Upper lobe of right lung (tissue), 1 donor: ENCODE data around the gene KRT27. TPM values are rescaled to one million over a fixed set of nuclear protein-coding genes. Genes with fewer than 3 reads are reported as not detected.

Experiments used
- ATAC-seq: fragments of 200-7000 bp; cut with Tn5 transposase; one replicate; pipeline ENCODE4 v1.9.1; 2020; ENCODE audit warnings: mild to moderate bottlenecking, moderate library complexity
- DNase-seq: peaks from one replicate; pipeline ENCODE4 v3.0.0-alpha.2; 2020
- H3K27ac ChIP-seq: fragments of 200-600 bp; one replicate; pipeline ENCODE4 v1.8.0; 2022
- H3K27me3 ChIP-seq: fragments of 200-600 bp; one replicate; pipeline ENCODE4 v1.8.0; 2022; ENCODE audit warnings: mild to moderate bottlenecking
- H3K36me3 ChIP-seq: fragments of 200-600 bp; one replicate; pipeline ENCODE4 v1.8.0; 2022
- H3K4me1 ChIP-seq: fragments of 200-600 bp; one replicate; pipeline ENCODE4 v1.8.0; 2022
- H3K4me3 ChIP-seq: fragments of 200-600 bp; one replicate; pipeline ENCODE4 v1.8.0; 2022; ENCODE audit warnings: mild to moderate bottlenecking
- H3K9me3 ChIP-seq: fragments of 200-600 bp; one replicate; pipeline ENCODE4 v1.8.0; 2022
- intact Hi-C: fragments of 100-400 bp; cut with DNase I; formaldehyde crosslinking; loops from one replicate; pipeline ENCODE4 v1.11.0; 2022
- total RNA-seq: library from RNA; stranded (reverse); fragmentation: NEBNext Ultra II Directional; extraction: Animal tissue kit (Norgen Biotek cat#: 25700); gene quantifications from one replicate; pipeline ENCODE4 v1.2.1, GENCODE V29; 2021
- TF ChIP-seq, protein P1 (sequence below): fragments of 200-600 bp; IDR thresholded peaks from one replicate; pipeline ENCODE4 v1.8.0; 2022; ENCODE audit warnings: antibody characterized with exemption
- donor health status: DM: no; HTN: yes; CAD: no; lungs with severe emphysema.

Gene KRT27
- total RNA-seq, 1 donor from 2014 or later, result 0.55 TPM

DNA sequence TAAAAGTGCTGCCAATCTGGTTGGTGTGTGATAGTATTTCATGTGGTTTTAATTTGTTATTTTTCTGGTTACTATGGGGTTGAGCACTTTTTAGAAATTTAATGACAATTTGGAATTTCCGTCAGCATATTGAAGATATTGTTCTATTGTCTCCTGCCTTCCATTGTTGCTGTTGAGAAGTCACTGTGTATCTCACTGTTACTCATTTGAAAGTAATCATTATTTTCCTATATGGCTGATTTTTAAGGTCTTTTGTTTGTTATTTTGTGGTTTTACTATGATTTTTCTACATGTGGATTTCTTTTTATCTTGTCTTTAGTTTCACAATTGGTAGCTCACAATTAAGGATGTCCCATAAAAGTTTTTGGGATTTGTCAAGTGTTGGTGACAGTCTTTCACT is 18.6 kb downstream of the KRT27 start:
- no peak for DNase-seq
- H3K27me3 ChIP-seq, result no peaks in the 10 kb centered on the region
- intact Hi-C loops, result no loop called here
- H3K4me1 ChIP-seq, result no peaks in the 10 kb centered on the region
- H3K9me3 ChIP-seq, result peaks cover 18% of the 10 kb centered on the region
- ATAC-seq, result no peak
- no peaks in the 10 kb centered on the region for H3K36me3 ChIP-seq
- no peak overlapping the region for H3K4me3 ChIP-seq
- TF ChIP-seq, protein P1, sequence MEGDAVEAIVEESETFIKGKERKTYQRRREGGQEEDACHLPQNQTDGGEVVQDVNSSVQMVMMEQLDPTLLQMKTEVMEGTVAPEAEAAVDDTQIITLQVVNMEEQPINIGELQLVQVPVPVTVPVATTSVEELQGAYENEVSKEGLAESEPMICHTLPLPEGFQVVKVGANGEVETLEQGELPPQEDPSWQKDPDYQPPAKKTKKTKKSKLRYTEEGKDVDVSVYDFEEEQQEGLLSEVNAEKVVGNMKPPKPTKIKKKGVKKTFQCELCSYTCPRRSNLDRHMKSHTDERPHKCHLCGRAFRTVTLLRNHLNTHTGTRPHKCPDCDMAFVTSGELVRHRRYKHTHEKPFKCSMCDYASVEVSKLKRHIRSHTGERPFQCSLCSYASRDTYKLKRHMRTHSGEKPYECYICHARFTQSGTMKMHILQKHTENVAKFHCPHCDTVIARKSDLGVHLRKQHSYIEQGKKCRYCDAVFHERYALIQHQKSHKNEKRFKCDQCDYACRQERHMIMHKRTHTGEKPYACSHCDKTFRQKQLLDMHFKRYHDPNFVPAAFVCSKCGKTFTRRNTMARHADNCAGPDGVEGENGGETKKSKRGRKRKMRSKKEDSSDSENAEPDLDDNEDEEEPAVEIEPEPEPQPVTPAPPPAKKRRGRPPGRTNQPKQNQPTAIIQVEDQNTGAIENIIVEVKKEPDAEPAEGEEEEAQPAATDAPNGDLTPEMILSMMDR, result no peak
- H3K27ac ChIP-seq, result no peak overlapping the region

- no peak overlapping the region for H3K4me3 ChIP-seq
- no peaks in the 10 kb centered on the region for H3K27me3 ChIP-seq
- TF ChIP-seq, protein P1, result no peak
- H3K36me3 ChIP-seq, result no peaks in the 10 kb centered on the region
- peaks cover 18% of the 10 kb centered on the region for H3K9me3 ChIP-seq
- DNase-seq, result no peak
- no peaks in the 10 kb centered on the region for H3K4me1 ChIP-seq
- no peak overlapping the region for H3K27ac ChIP-seq
- intact Hi-C loops, result no loop called here
- ATAC-seq, result no peak
Measured at GRCh38 chr17:40760105-40761016, 22.0 kb downstream of the KRT27 start.

GRCh38 chr17:40755231-40755630 is 27.1 kb downstream of the KRT27 start, which contains the start of gene KRT25:
Gene KRT25 (minus strand): TSS chr17:40755331. CDS start chr17:40755271, 60 bp downstream.
- no peak for DNase-seq
- Histone ChIP-seq H3K4me1 (no peaks in the 10 kb centered on the region), H3K9me3 (peaks cover 7% of the 10 kb centered on the region), H3K27me3 (no peaks in the 10 kb centered on the region), H3K4me3 (no peak within 1 kb of the TSS), H3K27ac (no peak within 1 kb of the TSS), H3K36me3 (no peaks in the 10 kb centered on the region)
- ATAC-seq, result no peak
- TF ChIP-seq, protein P1, result no peak
- intact Hi-C loops, result no loop called here

GRCh38 chr17:40753804-40754203 is 28.5 kb downstream of the KRT27 start:
- TF ChIP-seq, protein P1, result no peak
- ATAC-seq (no peak), DNase-seq (no peak)
- Histone ChIP-seq H3K27me3 (no peaks in the 10 kb centered on the region), H3K27ac (no peak overlapping the region), H3K4me1 (no peaks in the 10 kb centered on the region), H3K4me3 (no peak overlapping the region), H3K36me3 (no peaks in the 10 kb centered on the region), H3K9me3 (peaks cover 1% of the 10 kb centered on the region)
- intact Hi-C loops, result no loop called here

GRCh38 chr17:40751065-40751464 is 31.3 kb downstream of the KRT27 start:
- ATAC-seq, result no peak

More at GRCh38 chr17:40751065-40751464, 31.3 kb downstream of the KRT27 start:
- intact Hi-C loops, result no loop called here
- DNase-seq, result no peak
- TF ChIP-seq, protein P1, result no peak
- Histone ChIP-seq H3K4me3 (no peak overlapping the region), H3K9me3 (peaks cover 5% of the 10 kb centered on the region), H3K27ac (no peak overlapping the region), H3K27me3 (peaks cover 1% of the 10 kb centered on the region), H3K4me1 (no peaks in the 10 kb centered on the region), H3K36me3 (no peaks in the 10 kb centered on the region)
